ENCODE measurements around the gene IGFBPL1.

The IGFBPL1 gene

DNA sequence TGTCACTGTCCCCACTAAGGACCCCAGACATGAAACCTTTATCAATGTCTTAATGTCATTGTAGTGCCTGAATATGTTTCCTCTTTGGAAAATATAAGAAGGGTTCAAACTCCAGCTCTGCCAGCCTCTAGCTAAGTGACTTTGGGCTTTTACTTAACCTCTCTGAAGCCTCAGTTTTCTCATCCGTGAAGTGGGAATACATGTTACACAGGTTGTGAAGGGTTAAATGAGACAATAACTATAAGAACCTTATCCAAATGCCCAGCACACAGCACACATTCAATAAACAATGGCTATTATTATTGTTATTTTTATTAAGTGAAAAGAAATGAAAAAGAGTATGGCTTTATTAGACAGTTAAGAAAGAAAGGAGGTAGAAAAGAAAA is 15.7 kb upstream of the IGFBPL1 start:
- DNase-seq (ENCODE audit: low read depth, low spot score), result no peak
- H3K4me3 ChIP-seq (ENCODE audit: low read depth, low read length), result no peak overlapping the region
- TF ChIP-seq, protein P1, sequence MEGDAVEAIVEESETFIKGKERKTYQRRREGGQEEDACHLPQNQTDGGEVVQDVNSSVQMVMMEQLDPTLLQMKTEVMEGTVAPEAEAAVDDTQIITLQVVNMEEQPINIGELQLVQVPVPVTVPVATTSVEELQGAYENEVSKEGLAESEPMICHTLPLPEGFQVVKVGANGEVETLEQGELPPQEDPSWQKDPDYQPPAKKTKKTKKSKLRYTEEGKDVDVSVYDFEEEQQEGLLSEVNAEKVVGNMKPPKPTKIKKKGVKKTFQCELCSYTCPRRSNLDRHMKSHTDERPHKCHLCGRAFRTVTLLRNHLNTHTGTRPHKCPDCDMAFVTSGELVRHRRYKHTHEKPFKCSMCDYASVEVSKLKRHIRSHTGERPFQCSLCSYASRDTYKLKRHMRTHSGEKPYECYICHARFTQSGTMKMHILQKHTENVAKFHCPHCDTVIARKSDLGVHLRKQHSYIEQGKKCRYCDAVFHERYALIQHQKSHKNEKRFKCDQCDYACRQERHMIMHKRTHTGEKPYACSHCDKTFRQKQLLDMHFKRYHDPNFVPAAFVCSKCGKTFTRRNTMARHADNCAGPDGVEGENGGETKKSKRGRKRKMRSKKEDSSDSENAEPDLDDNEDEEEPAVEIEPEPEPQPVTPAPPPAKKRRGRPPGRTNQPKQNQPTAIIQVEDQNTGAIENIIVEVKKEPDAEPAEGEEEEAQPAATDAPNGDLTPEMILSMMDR (IDR thresholded peaks at IDR 0.05; ENCODE audit: low read depth, low read length), result no peak
- in situ Hi-C loops (cut with HindIII; ENCODE audit: low sequenced_read_pairs), result no loop called here

DNA sequence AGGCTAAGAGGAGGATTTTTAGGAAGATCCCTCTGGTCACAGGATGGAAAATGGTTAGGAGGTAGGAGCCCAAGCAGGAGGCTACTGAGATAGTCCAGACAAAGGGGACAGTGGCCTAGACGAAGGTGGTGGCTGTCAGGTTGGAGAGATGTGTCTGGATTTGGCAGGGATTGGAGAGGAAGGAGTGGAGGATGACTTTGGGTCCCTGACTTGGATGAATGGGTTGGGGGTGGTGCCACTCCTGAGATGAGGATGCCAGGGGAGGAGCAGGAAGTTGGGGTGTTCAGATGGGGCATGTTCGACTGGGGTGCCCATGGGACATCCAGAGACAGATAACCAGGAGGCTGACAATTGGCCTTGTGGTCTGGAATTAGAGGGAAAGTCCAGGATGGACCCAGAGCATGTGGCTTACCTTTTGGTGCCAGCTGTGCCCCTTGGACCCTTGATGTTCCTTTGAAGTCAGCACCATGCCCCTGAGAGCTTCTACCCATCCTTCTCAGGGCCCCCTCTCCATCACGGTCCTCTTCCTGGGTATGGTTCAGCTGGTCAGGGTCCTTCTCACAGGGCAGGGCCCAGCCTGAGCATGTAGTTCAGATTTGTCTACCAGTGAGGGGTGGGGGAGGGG is 15.1 kb upstream of the IGFBPL1 start:
- DNase-seq (ENCODE audit: low read depth, low spot score), result no peak
- in situ Hi-C loops (cut with HindIII; ENCODE audit: low sequenced_read_pairs), result no loop called here
- no peak overlapping the region for H3K4me3 ChIP-seq (ENCODE audit: low read depth, low read length)
- TF ChIP-seq, protein P1 (IDR thresholded peaks at IDR 0.05; ENCODE audit: low read depth, low read length), result no peak

DNA sequence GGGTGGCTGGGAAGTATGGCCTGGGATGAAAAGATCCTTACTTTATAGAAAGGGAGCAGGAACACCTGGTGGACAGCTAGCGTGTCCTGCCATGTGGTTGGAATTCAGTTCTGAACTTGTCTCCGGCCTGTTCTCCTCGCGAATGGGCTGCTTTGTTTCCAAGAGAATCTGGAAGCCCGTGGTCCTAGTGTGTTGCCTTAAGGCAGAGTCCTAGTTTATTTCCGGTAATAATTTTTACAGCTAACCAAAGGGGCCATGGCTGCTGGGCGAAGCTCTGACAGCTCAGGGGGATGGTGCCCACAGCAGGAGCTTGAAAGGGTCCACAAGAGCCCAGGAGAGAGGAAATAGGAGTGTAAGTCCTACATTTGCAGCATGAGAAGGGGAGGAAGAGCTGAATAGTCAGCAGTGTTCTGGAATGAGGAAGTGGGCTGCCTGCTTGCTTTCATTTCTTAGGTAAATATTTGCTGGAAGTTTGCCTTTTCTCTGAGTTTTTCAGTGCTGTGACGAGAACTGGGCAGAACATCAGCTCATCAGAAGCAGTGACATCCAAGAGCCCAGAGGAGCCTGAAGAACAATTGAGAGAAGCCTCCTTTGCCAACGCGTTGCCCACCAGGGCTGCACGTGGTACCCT is 13.1 kb upstream of the IGFBPL1 start:
- H3K4me3 ChIP-seq (ENCODE audit: low read depth, low read length), result no peak overlapping the region
- in situ Hi-C loops (cut with HindIII; ENCODE audit: low sequenced_read_pairs), result no loop called here
- peak; percentile 56 for DNase-seq (ENCODE audit: low read depth, low spot score)
- TF ChIP-seq, protein P1 (IDR thresholded peaks at IDR 0.05; ENCODE audit: low read depth, low read length), result no peak

DNA sequence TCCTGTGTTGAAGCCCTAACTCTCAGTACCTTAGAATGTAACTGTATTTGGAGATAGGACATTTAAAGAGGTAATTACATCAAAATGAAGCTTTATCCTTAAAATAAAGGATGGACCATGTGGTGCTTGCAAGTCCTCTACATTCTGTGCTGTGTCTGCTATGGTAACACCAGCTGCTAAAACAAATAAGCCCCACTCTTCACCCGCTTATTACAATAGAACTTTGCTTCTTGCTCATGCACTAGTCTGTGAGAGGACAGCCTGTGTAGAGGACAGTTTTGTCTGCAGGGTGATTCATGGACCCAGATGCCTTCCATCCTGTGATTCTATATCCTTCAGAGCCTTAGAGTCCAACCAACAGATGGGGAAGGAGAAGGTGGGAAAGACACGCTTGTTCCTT is 12.5 kb upstream of the IGFBPL1 start:
- H3K4me3 ChIP-seq (ENCODE audit: low read depth, low read length), result no peak overlapping the region
- no peak for DNase-seq (ENCODE audit: low read depth, low spot score)
- TF ChIP-seq, protein P1 (IDR thresholded peaks at IDR 0.05; ENCODE audit: low read depth, low read length), result no peak
- in situ Hi-C loops (cut with HindIII; ENCODE audit: low sequenced_read_pairs), result no loop called here

DNA sequence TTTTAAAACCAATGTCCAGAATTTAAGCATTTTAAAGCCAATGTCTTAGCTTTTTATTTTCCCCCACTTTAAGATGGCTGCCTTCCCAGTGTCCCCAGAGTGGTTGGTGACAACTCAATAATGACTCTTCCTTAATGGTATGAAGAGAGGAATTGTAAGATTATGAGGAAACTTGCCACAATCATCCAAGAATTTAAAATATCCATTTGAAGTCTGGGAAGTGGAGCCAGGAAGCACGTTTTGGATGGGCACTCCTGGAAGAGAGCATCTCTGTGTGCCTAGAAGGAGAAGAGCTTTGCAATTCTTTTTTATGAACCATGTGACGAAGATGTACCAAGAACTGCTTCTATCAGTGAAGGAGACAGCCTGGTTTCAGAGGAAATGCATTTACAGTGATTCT is 11.3 kb upstream of the IGFBPL1 start:
- DNase-seq (ENCODE audit: low read depth, low spot score), result no peak

DNA sequence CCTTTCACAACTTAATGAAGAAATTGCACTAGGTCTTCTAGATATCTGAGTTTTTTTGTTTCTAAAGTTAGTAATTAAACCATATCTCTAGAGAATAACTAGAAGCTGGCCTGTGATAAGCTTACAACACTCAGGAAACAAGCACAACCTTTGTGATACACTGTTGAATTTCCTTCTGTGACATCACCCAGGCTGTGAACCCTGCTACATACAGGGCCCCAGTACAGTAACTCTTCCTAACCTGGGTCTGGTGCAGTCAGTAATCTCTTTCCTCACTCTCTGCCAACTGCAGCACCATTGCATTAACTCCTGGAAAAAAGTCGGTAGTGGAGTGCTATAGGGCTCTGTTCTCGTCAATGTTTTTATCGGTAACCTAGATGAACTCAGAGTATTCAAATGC is 10.6 kb upstream of the IGFBPL1 start:
- TF ChIP-seq, protein P1 (IDR thresholded peaks at IDR 0.05; ENCODE audit: low read depth, low read length), result no peak
- no peak for DNase-seq (ENCODE audit: low read depth, low spot score)
- in situ Hi-C loops (cut with HindIII; ENCODE audit: low sequenced_read_pairs), result no loop called here
- H3K4me3 ChIP-seq (ENCODE audit: low read depth, low read length), result no peak overlapping the region

More for the DNA sequence above, 11.3 kb upstream of the IGFBPL1 start:
- TF ChIP-seq, protein P1 (IDR thresholded peaks at IDR 0.05; ENCODE audit: low read depth, low read length), result no peak
- in situ Hi-C loops (cut with HindIII; ENCODE audit: low sequenced_read_pairs), result no loop called here
- no peak overlapping the region for H3K4me3 ChIP-seq (ENCODE audit: low read depth, low read length)
